Loucy (cell line): ENCODE measurements around the gene TRPM3.

Experiments used
- H2AFZ ChIP-seq: fragments of 200-600 bp; sonication (generic); 2 replicates; pipeline ENCODE4 v1.6.0; 2016; ENCODE audit warnings: antibody characterized with exemption, mild to moderate bottlenecking, low read length, moderate library complexity
- H3F3A ChIP-seq: fragments of 200-600 bp; 2 replicates; pipeline ENCODE4 v1.6.0; 2016; ENCODE audit warnings: antibody characterized with exemption, low read depth, mild to moderate bottlenecking
- H3K27me3 ChIP-seq: fragments of 200-600 bp; sonication (generic); 2 replicates; pipeline ENCODE4 v1.6.1; 2014; ENCODE audit warnings: low read length, mild to moderate bottlenecking; ENCODE audit not compliant: insufficient read depth, poor library complexity, severe bottlenecking
- H3K36me3 ChIP-seq: fragments of 200-600 bp; sonication (generic); 2 replicates; pipeline ENCODE4 v1.6.1; 2016; ENCODE audit warnings: low read length; ENCODE audit not compliant: insufficient read depth
- H3K4me1 ChIP-seq: fragments of 200-600 bp; sonication (generic); 2 replicates; pipeline ENCODE4 v1.5.1; 2014; ENCODE audit warnings: low read length, mild to moderate bottlenecking; ENCODE audit not compliant: insufficient read depth, poor library complexity, severe bottlenecking
- H3K4me2 ChIP-seq: fragments of 200-600 bp; sonication (generic); 2 replicates; pipeline ENCODE4 v1.6.0; 2014; ENCODE audit warnings: antibody characterized with exemption, low read length, low read depth, mild to moderate bottlenecking; ENCODE audit not compliant: poor library complexity, severe bottlenecking
- H3K4me3 ChIP-seq: fragments of 200-600 bp; sonication (generic); 2 replicates; pipeline ENCODE4 v1.5.1; 2014; ENCODE audit warnings: low read length, mild to moderate bottlenecking, mixed read lengths; ENCODE audit not compliant: poor library complexity, severe bottlenecking
- H3K79me2 ChIP-seq: fragments of 200-600 bp; sonication (generic); 2 replicates; pipeline ENCODE4 v1.6.1; 2014; ENCODE audit warnings: low read length; ENCODE audit not compliant: insufficient read depth
- H3K9ac ChIP-seq: fragments of 200-600 bp; sonication (generic); 2 replicates; pipeline ENCODE4 v1.6.0; 2014; ENCODE audit warnings: mild to moderate bottlenecking, low read depth, low read length, moderate library complexity; ENCODE audit not compliant: poor library complexity, severe bottlenecking
- H3K9me2 ChIP-seq: fragments of 200-600 bp; sonication (generic); replicated peaks from 2 replicates; pipeline ENCODE4 v1.6.1; 2016; ENCODE audit warnings: low read depth, low read length, mixed read lengths
- H3K9me3 ChIP-seq: fragments of 200-600 bp; sonication (generic); 2 replicates; pipeline ENCODE4 v1.6.1; 2014; ENCODE audit warnings: mild to moderate bottlenecking, antibody characterized with exemption, low read length, low read depth; ENCODE audit not compliant: insufficient read depth
- H4K20me1 ChIP-seq: fragments of 200-600 bp; sonication (generic); 2 replicates; pipeline ENCODE4 v1.6.0; 2014; ENCODE audit warnings: antibody characterized with exemption, low read length, mild to moderate bottlenecking; ENCODE audit not compliant: insufficient read depth, poor library complexity, severe bottlenecking
- EZH2phosphoT487 ChIP-seq: fragments of 200-600 bp; IDR thresholded peaks from 2 replicates; pipeline ENCODE4 v1.6.1; 2018; ENCODE audit warnings: antibody characterized with exemption, mild to moderate bottlenecking, moderate library complexity, borderline replicate concordance
- TF ChIP-seq, protein P1 (sequence below): fragments of 200-600 bp; sonication (generic); conservative IDR thresholded peaks from 2 replicates; pipeline ENCODE4 v1.5.1; 2014; ENCODE audit warnings: mild to moderate bottlenecking, antibody characterized with exemption, low read length

The TRPM3 gene

DNA sequence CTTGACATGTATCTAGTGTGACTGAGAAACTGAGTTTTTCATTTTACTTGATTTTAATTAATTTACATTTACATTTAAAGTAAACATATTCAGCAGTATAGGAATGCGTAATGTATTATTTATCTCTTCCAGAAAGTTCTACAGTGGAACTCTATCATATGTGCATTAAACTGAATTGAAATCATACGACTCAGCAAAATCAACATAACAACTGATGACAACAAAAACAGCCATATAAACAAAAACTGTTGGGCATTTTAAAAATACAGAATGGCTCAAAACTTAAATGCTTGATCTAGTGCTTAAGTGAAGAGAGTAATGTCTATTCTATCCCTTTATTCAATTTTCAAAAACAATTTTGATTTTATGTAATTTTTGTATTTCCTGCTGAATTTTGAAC, 134.4 kb downstream of the TRPM3 start:
- no peaks in the 10 kb centered on the region for H3K27me3 ChIP-seq
- H3K4me2 ChIP-seq: no peak overlapping the region
- no peak overlapping the region for H2AFZ ChIP-seq
- H3K9me3 ChIP-seq: peaks cover 7% of the 10 kb centered on the region; the same call in 1 of the 2 replicates
- H4K20me1 ChIP-seq: no peaks in the 10 kb centered on the region
- no peaks in the 10 kb centered on the region for H3K79me2 ChIP-seq
- no peaks in the 10 kb centered on the region for H3K4me1 ChIP-seq
- no peaks in the 10 kb centered on the region for H3F3A ChIP-seq
- no peak overlapping the region for H3K4me3 ChIP-seq
- H3K9me2 ChIP-seq: no peaks in the 10 kb centered on the region
- TF ChIP-seq, protein P1, sequence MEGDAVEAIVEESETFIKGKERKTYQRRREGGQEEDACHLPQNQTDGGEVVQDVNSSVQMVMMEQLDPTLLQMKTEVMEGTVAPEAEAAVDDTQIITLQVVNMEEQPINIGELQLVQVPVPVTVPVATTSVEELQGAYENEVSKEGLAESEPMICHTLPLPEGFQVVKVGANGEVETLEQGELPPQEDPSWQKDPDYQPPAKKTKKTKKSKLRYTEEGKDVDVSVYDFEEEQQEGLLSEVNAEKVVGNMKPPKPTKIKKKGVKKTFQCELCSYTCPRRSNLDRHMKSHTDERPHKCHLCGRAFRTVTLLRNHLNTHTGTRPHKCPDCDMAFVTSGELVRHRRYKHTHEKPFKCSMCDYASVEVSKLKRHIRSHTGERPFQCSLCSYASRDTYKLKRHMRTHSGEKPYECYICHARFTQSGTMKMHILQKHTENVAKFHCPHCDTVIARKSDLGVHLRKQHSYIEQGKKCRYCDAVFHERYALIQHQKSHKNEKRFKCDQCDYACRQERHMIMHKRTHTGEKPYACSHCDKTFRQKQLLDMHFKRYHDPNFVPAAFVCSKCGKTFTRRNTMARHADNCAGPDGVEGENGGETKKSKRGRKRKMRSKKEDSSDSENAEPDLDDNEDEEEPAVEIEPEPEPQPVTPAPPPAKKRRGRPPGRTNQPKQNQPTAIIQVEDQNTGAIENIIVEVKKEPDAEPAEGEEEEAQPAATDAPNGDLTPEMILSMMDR: no peak
- H3K36me3 ChIP-seq: no peaks in the 10 kb centered on the region
- no peak overlapping the region for H3K9ac ChIP-seq

DNA sequence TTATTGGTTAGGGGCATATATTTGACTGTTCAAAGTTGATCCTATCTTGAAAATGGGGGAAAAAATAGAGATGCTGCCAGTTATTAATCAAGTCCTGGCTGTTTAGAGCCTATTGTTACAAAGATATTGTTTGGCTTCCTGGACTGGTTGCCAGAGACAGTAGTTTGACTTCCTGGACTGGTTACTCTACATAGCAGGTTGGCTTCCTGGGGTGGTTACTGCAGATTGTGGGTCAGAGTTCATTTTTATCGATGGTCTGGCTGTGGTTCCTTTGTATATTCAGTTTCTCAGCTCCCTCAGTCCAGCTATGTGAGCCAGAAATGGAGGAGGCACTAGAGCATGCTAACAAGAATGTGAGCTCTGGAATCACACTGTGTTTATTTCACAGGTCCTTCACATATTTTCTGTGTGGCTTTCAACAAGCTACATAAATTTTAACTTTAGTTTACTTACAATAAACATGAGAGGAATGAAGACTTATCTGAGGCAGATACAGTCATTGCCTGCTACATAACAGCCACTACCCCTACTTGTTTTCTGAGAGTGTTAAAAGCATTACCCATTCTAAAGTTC, 137.6 kb downstream of the TRPM3 start:
- TF ChIP-seq, protein P1: no peak
- TF ChIP-seq EZH2phosphoT487: no peak
- no peaks in the 10 kb centered on the region for H3K4me1 ChIP-seq
- H2AFZ ChIP-seq: no peak overlapping the region

DNA sequence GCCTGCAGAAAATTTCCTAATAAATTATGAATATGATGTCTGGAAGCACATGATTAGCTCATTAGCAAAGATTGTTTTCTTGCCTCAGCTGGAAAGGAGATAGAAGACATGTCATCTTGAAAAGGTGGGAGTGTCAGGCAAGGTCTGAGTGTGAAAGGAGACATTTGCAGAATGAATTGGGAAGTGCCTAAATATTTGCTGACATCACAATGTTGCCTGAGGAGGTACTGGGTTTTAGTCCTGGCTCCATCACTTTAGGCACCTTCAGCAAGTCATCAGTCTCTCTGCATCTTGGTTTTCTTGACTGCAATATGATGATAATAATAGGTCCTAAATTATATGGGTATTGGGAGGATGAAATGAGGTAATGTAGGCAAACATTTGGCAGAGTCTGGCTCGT, 140.1 kb downstream of the TRPM3 start:
- Histone ChIP-seq H3F3A (no peaks in the 10 kb centered on the region), H3K4me2 (no peak overlapping the region), H3K79me2 (no peaks in the 10 kb centered on the region), H3K9me3 (peaks cover 7% of the 10 kb centered on the region; the same call in 1 of the 2 replicates), H3K4me3 (no peak overlapping the region), H3K9ac (no peak overlapping the region), H3K36me3 (no peaks in the 10 kb centered on the region), H3K9me2 (no peaks in the 10 kb centered on the region), H2AFZ (no peak overlapping the region), H4K20me1 (no peaks in the 10 kb centered on the region), H3K27me3 (no peaks in the 10 kb centered on the region), H3K4me1 (no peaks in the 10 kb centered on the region)
- no peak for TF ChIP-seq EZH2phosphoT487
- TF ChIP-seq, protein P1: no peak

More for the DNA sequence above, 137.6 kb downstream of the TRPM3 start:
- Histone ChIP-seq H3K9ac (no peak overlapping the region), H3K4me2 (no peak overlapping the region), H3K79me2 (no peaks in the 10 kb centered on the region), H4K20me1 (no peaks in the 10 kb centered on the region), H3K9me2 (no peaks in the 10 kb centered on the region), H3K27me3 (no peaks in the 10 kb centered on the region), H3K4me3 (no peak overlapping the region), H3K9me3 (peaks cover 7% of the 10 kb centered on the region; the same call in 1 of the 2 replicates), H3F3A (no peaks in the 10 kb centered on the region), H3K36me3 (no peaks in the 10 kb centered on the region)
